Breast epithelium (tissue), 4 donors: ENCODE data around the gene GPSM1. TPM values are rescaled to one million over a fixed set of nuclear protein-coding genes. Genes with fewer than 3 reads are reported as not detected.

Experiments used
- DNase-seq, 2 donors: peaks; one replicate each; pipeline ENCODE4 v3.0.0-alpha.2; 2019; ENCODE audit warnings: low spot score in 2 of 2
- H3K27ac ChIP-seq, 2 donors: fragments of 200-600 bp; sonication (generic) in 1 of 2; one replicate each; pipeline ENCODE4 v1.5.1; 2016 to 2019; ENCODE audit warnings: mild to moderate bottlenecking in 1 of 2
- H3K27me3 ChIP-seq, 2 donors: fragments of 200-600 bp; sonication (generic) in 1 of 2; one replicate each; pipeline versions ENCODE4 v1.5.1 to v1.6.0; 2017 to 2019; ENCODE audit warnings: control low read depth in 1 of 2, mild to moderate bottlenecking in 1 of 2
- H3K36me3 ChIP-seq: fragments of 200-600 bp; one replicate; pipeline ENCODE4 v1.5.1; 2019
- H3K4me1 ChIP-seq, 2 donors: fragments of 200-600 bp; sonication (generic); one replicate each; pipeline ENCODE4 v1.5.1; 2016 to 2019; ENCODE audit warnings: control low read depth in 1 of 2
- H3K4me3 ChIP-seq, 3 donors: fragments of 200-600 bp; sonication (generic); 1 replicate in 2 of 3; 2 replicates in 1 of 3; pipeline ENCODE4 v1.5.1; 2016 to 2019; ENCODE audit warnings: mild to moderate bottlenecking in 3 of 3, moderate library complexity in 2 of 3
- H3K9me3 ChIP-seq, 2 donors: fragments of 200-600 bp; sonication (generic) in 1 of 2; one replicate each; pipeline ENCODE4 v1.5.1; 2016 to 2019; ENCODE audit warnings: control low read depth in 1 of 2
- CTCF ChIP-seq, 3 donors: fragments of 450-650 bp; IDR thresholded peaks; one replicate each; pipeline ENCODE4 v1.5.1; 2016 to 2017; ENCODE audit warnings: antibody characterized with exemption in 3 of 3, mild to moderate bottlenecking in 3 of 3, moderate library complexity in 3 of 3
- POLR2A ChIP-seq: fragments of 450-650 bp; IDR thresholded peaks from one replicate; pipeline ENCODE4 v1.6.1; 2016; ENCODE audit warnings: antibody characterized with exemption, mild to moderate bottlenecking, moderate library complexity
- POLR2AphosphoS5 ChIP-seq, 3 donors: sonication (generic); formaldehyde crosslinking; IDR thresholded peaks; one replicate each; pipeline ENCODE4 v1.6.1; 2017; ENCODE audit warnings: antibody characterized with exemption in 3 of 3
- intact Hi-C: fragments of 100-400 bp; cut with DNase I; formaldehyde crosslinking; loops from one replicate; pipeline ENCODE4 v1.15.1; 2023; ENCODE audit warnings: low total_unique reads
- total RNA-seq, 3 donors: library from RNA; depleted of rRNA; stranded (reverse); fragments of >200 nt; gene quantifications; one replicate each; pipeline ENCODE4 v1.1.0, GENCODE V29; 2016

Gene GPSM1
- total RNA-seq, 3 donors from 2014 or later, result 5.6 to 19.0 (median 8.6) TPM

- Histone ChIP-seq H3K27me3 (peaks cover 4 to 43% of the 10 kb centered on the region in 2 donors), H3K4me1 (no peaks in the 10 kb centered on the region), H3K9me3 (no peaks in the 10 kb centered on the region), H3K4me3 (no peak overlapping the region), H3K27ac (no peak overlapping the region), H3K36me3 (no peaks in the 10 kb centered on the region)
- no peak for DNase-seq
- intact Hi-C loops, result no loop called here
- no peak for TF ChIP-seq POLR2A
- TF ChIP-seq CTCF (IDR thresholded peaks at IDR 0.05), result no peak
- TF ChIP-seq POLR2AphosphoS5 (IDR thresholded peaks at IDR 0.05), result no peak
Measured at GRCh38 chr9:136292026-136292538, 35.3 kb upstream of the GPSM1 start.

GRCh38 chr9:136292591-136293448, 34.5 kb upstream of the GPSM1 start:
- H3K9me3 ChIP-seq, result no peaks in the 10 kb centered on the region
- DNase-seq, result no peak
- intact Hi-C loops, result no loop called here
- no peak overlapping the region for H3K27ac ChIP-seq
- no peaks in the 10 kb centered on the region for H3K4me1 ChIP-seq
- H3K27me3 ChIP-seq, result peaks cover 4 to 36% of the 10 kb centered on the region in 2 donors
- H3K4me3 ChIP-seq, result no peak overlapping the region
- no peaks in the 10 kb centered on the region for H3K36me3 ChIP-seq
- TF ChIP-seq POLR2AphosphoS5 (IDR thresholded peaks at IDR 0.05) (no peak), POLR2A (no peak), CTCF (IDR thresholded peaks at IDR 0.05) (no peak)

- no peak for DNase-seq
- Histone ChIP-seq H3K4me3 (no peak overlapping the region), H3K36me3 (no peaks in the 10 kb centered on the region), H3K27ac (no peak overlapping the region), H3K4me1 (no peaks in the 10 kb centered on the region), H3K9me3 (no peaks in the 10 kb centered on the region), H3K27me3 (peaks cover 0 to 29% of the 10 kb centered on the region in 2 donors)
- TF ChIP-seq POLR2AphosphoS5 (IDR thresholded peaks at IDR 0.05), result no peak
- no peak for TF ChIP-seq CTCF (IDR thresholded peaks at IDR 0.05)
- TF ChIP-seq POLR2A, result no peak
- intact Hi-C loops, result no loop called here
Measured at GRCh38 chr9:136293476-136294077, 33.8 kb upstream of the GPSM1 start.

- TF ChIP-seq POLR2A (no peak), POLR2AphosphoS5 (IDR thresholded peaks at IDR 0.05) (no peak), CTCF (IDR thresholded peaks at IDR 0.05) (no peak)
- Histone ChIP-seq H3K36me3 (no peaks in the 10 kb centered on the region), H3K27ac (no peak overlapping the region), H3K4me1 (no peaks in the 10 kb centered on the region), H3K9me3 (no peaks in the 10 kb centered on the region), H3K27me3 (peaks cover 0 to 24% of the 10 kb centered on the region in 2 donors), H3K4me3 (no peak overlapping the region)
- no peak for DNase-seq
- intact Hi-C loops, result no loop called here
Measured at GRCh38 chr9:136294437-136294836, 32.9 kb upstream of the GPSM1 start.

- TF ChIP-seq CTCF (IDR thresholded peaks at IDR 0.05), result no peak
- no peak for TF ChIP-seq POLR2A
- no peak for TF ChIP-seq POLR2AphosphoS5 (IDR thresholded peaks at IDR 0.05)
- no peaks in the 10 kb centered on the region for H3K36me3 ChIP-seq
- no peak overlapping the region for H3K4me3 ChIP-seq
- H3K9me3 ChIP-seq, result no peaks in the 10 kb centered on the region
- DNase-seq, result no peak
- H3K27ac ChIP-seq, result no peak overlapping the region
- intact Hi-C loops, result no loop called here
- no peaks in the 10 kb centered on the region for H3K4me1 ChIP-seq
- H3K27me3 ChIP-seq, result peaks cover 0 to 18% of the 10 kb centered on the region in 2 donors
Measured at GRCh38 chr9:136295055-136295454, 32.3 kb upstream of the GPSM1 start.
